ENCODE results near the gene CACNA1C.

- TF ChIP-seq CTCF (IDR thresholded peaks at IDR 0.05) = no peak
- no peak for TF ChIP-seq POLR2A (IDR thresholded peaks at IDR 0.05)
These were observed 477.0 kb downstream of the CACNA1C start for GRCh38 chr12:2529807-2530206.
